Measurements from ENCODE around the gene ERBB3.
A peak's percentile ranks its signal among the peaks of the same experiment; 100 is the strongest.

The ERBB3 gene

DNA sequence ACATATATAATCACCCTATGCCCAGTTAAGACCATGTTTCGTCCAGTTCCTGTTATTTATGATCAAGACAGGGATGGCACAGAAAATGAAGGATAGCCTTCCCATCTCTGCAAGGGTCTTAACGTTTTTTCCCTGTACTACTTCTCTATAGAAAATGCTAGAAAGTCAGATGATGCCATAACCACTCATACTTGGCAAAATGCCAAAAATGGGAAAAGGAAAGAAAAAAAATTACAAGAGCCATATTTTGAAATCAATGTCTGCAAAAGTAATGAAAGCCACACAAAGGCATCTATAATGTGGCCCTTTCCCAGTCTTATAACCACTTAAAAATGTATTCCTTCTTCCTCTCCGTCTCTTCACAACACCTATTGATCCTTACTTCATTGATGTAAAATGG, 70.6 kb downstream of the ERBB3 start:
- no peak for DNase-seq (ENCODE audit: low read depth, low spot score)
- H3K4me3 ChIP-seq (ENCODE audit: low read depth, low read length): no peak overlapping the region
- CTCF ChIA-PET: interaction anchor here (0.6 to 1.3 kb wide), 3 partner anchors 22 to 138 kb away, joined by 3 to 7 read pairs (median 3); partner anchors contain the start of genes ESYT1 and SMARCC2
- POLR2A ChIA-PET: interaction anchor here (0.7 kb wide), 1 partner anchor 33 kb away, joined by 4 read pairs; the partner anchor contains the start of gene ZC3H10
- TF ChIP-seq, protein P1, sequence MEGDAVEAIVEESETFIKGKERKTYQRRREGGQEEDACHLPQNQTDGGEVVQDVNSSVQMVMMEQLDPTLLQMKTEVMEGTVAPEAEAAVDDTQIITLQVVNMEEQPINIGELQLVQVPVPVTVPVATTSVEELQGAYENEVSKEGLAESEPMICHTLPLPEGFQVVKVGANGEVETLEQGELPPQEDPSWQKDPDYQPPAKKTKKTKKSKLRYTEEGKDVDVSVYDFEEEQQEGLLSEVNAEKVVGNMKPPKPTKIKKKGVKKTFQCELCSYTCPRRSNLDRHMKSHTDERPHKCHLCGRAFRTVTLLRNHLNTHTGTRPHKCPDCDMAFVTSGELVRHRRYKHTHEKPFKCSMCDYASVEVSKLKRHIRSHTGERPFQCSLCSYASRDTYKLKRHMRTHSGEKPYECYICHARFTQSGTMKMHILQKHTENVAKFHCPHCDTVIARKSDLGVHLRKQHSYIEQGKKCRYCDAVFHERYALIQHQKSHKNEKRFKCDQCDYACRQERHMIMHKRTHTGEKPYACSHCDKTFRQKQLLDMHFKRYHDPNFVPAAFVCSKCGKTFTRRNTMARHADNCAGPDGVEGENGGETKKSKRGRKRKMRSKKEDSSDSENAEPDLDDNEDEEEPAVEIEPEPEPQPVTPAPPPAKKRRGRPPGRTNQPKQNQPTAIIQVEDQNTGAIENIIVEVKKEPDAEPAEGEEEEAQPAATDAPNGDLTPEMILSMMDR (IDR thresholded peaks at IDR 0.05; ENCODE audit: insufficient read depth, low read length, missing control alignments): no peak

DNA sequence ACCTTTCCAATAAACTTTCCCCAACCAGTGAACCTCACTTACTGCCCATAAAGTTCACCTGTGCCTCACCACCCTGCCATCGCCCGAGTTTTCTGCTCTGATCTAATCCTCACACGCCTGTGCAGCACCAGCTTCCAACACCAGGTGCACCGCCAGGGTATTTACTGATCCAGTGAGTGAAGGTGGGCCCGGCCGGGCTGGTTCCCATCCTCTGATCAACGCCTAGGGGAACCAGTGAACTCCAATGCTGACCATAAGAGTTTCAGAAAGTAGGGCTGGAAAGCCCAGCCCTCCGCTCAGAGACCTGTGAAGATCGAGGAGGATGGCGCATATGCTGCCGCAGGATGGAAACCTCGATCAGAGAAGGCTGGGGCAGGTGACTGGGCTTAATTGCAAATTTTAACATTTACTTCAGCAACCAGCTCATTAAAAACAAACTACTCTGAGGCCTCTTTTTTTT, 71.7 kb downstream of the ERBB3 start:
- no peak for DNase-seq (ENCODE audit: low read depth, low spot score)
- POLR2A ChIA-PET: interaction anchor here (0.7 to 1.4 kb wide), 3 partner anchors 11 to 24 kb away, joined by 3 to 5 read pairs (median 5); partner anchors contain the start of gene ESYT1
- TF ChIP-seq, protein P1 (IDR thresholded peaks at IDR 0.05; ENCODE audit: insufficient read depth, low read length, missing control alignments): peak; percentile 20
- CTCF ChIA-PET: interaction anchor here (0.9 to 1.3 kb wide), 4 partner anchors 21 to 38 kb away, joined by 3 to 7 read pairs (median 4); partner anchors contain the start of genes ESYT1 and SMARCC2
- peak overlapping the region; percentile 68 for H3K4me3 ChIP-seq (ENCODE audit: low read depth, low read length)

DNA sequence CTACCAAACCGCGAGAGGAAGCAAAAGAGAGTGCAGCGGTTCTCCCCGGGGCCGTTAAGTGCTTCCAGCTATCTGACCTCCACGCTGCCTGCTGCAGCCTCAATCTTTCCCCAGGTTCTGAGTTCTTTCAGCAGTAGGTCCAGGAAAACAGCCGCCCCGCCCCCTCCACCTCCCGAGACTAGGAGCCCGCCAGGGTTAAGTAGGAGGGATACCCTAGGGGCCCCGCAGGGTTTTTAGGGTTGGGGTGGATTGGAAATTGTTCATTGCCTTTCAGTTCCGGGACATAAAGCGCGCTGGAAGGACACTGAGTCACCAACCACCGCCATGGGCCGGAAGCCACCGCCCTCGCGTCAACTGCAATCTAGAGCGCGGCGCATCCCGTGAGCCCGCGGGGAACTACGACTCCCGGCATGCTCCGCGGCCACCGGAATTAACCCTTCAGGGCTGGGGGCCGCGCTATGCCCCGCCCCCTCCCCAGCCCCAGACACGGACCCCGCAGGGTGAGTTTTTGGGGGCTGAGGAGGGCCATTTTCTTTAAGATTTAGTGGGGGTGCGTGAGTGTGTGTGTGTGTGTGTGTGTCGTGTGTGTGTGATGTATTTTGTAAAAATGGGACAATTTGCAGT, 72.3 kb downstream of the ERBB3 start, which contains the start of gene MYL6B:
TSS of gene MYL6B (plus strand) at position 456 of the 624 bp plus-strand sequence. CDS start 1,332 bp downstream, outside the sequence.
- peak within 1 kb of the TSS; percentile 68 for H3K4me3 ChIP-seq (ENCODE audit: low read depth, low read length)
- POLR2A ChIA-PET: interaction anchor here (0.7 to 1.4 kb wide), 3 partner anchors 10 to 25 kb away, joined by 3 to 5 read pairs (median 5); partner anchors contain the start of gene ESYT1
- CTCF ChIA-PET: interaction anchor here (0.9 to 1.3 kb wide), 4 partner anchors 22 to 37 kb away, joined by 3 to 7 read pairs (median 4); partner anchors contain the start of genes ESYT1 and SMARCC2
- TF ChIP-seq, protein P1 (IDR thresholded peaks at IDR 0.05; ENCODE audit: insufficient read depth, low read length, missing control alignments): no peak
- DNase-seq (ENCODE audit: low read depth, low spot score): peak; percentile 31
